Measurements from ENCODE around the gene SLC9A6. TPM values are rescaled to one million over a fixed set of nuclear protein-coding genes. Genes with fewer than 3 reads are reported as not detected.
A peak's percentile ranks its signal among the peaks of the same experiment; 100 is the strongest.

SLC9A6 gene
- total RNA-seq, 4 donors from 2014 or later = 9.5 to 18.6 (median 10.8) TPM

GRCh38 chrX:136025091-136025490 is 39.9 kb downstream of the SLC9A6 start:
- TF ChIP-seq CTCF (IDR thresholded peaks at IDR 0.05) = no peak
- ATAC-seq (ENCODE audit: low FRiP score) (no peak), DNase-seq (ENCODE audit: low spot score) (no peak)

GRCh38 chrX:136028383-136028984 is 43.2 kb downstream of the SLC9A6 start:
- DNase-seq (ENCODE audit: low spot score) = no peak
- peak; percentile 54 for ATAC-seq (ENCODE audit: low FRiP score)
- no peak for TF ChIP-seq CTCF (IDR thresholded peaks at IDR 0.05)

GRCh38 chrX:136029766-136030165 is 44.5 kb downstream of the SLC9A6 start:
- no peak for ATAC-seq (ENCODE audit: low FRiP score)
- TF ChIP-seq CTCF (IDR thresholded peaks at IDR 0.05) = no peak

GRCh38 chrX:136030303-136031191 is 45.3 kb downstream of the SLC9A6 start:
- TF ChIP-seq CTCF (IDR thresholded peaks at IDR 0.05) = no peak
- no peak for DNase-seq (ENCODE audit: low spot score)
- peak; percentile 30 for ATAC-seq (ENCODE audit: low FRiP score)

More at GRCh38 chrX:136029766-136030165, 44.5 kb downstream of the SLC9A6 start:
- no peak for DNase-seq (ENCODE audit: low spot score)

- no peak for TF ChIP-seq CTCF (IDR thresholded peaks at IDR 0.05)
- ATAC-seq (ENCODE audit: low FRiP score) (no peak), DNase-seq (ENCODE audit: low spot score) (no peak)
Observed at GRCh38 chrX:136031626-136032025, 46.4 kb downstream of the SLC9A6 start.

GRCh38 chrX:136032370-136032769 is 47.1 kb downstream of the SLC9A6 start:
- DNase-seq (ENCODE audit: low spot score) (no peak), ATAC-seq (ENCODE audit: low FRiP score) (no peak)
- TF ChIP-seq CTCF (IDR thresholded peaks at IDR 0.05) = no peak
